Left ventricle myocardium inferior (tissue), 1 donor: ENCODE results near the gene CTBP2. TPM values are rescaled to one million over a fixed set of nuclear protein-coding genes. Genes with fewer than 3 reads are reported as not detected.

ENCODE experiments used
- DNase-seq: peaks from one replicate; pipeline ENCODE4 v3.0.0-alpha.2; 2020
- H3K27ac ChIP-seq: fragments of 200-600 bp; replicated peaks from 2 replicates; pipeline ENCODE4 v1.8.0; 2021
- H3K27me3 ChIP-seq: fragments of 200-600 bp; 2 replicates; pipeline ENCODE4 v1.8.0; 2021; ENCODE audit warnings: low read depth
- H3K36me3 ChIP-seq: fragments of 200-600 bp; 2 replicates; pipeline ENCODE4 v1.8.0; 2021
- H3K4me1 ChIP-seq: fragments of 200-600 bp; 2 replicates; pipeline ENCODE4 v1.8.0; 2021
- H3K4me3 ChIP-seq: fragments of 200-600 bp; 2 replicates; pipeline ENCODE4 v1.8.0; 2021; ENCODE audit warnings: mild to moderate bottlenecking, moderate library complexity
- H3K9me3 ChIP-seq: fragments of 200-600 bp; replicated peaks from 2 replicates; pipeline ENCODE4 v1.8.0; 2021
- intact Hi-C: fragments of 100-400 bp; cut with micrococcal nuclease; formaldehyde crosslinking; loops from one replicate; pipeline ENCODE4 v1.11.0; 2022
- total RNA-seq: library from RNA; stranded (reverse); fragmentation: NEBNext Ultra II Directional; extraction: Animal tissue kit (Norgen Biotek cat#: 25700); gene quantifications from one replicate; pipeline ENCODE4 v1.2.1, GENCODE V29; 2021
- TF ChIP-seq, protein P1 (sequence below): fragments of 200-600 bp; IDR thresholded peaks from 2 replicates; pipeline ENCODE4 v1.8.0; 2021; ENCODE audit warnings: antibody characterized with exemption, mild to moderate bottlenecking, borderline replicate concordance
- donor health status: DM: no; HTN: yes; CAD: no; lungs with severe emphysema.

CTBP2 gene
- total RNA-seq, 1 donor from 2014 or later: 29.1 TPM

- H3K4me3 ChIP-seq: peak overlapping the region; percentile 7
- TF ChIP-seq, protein P1, sequence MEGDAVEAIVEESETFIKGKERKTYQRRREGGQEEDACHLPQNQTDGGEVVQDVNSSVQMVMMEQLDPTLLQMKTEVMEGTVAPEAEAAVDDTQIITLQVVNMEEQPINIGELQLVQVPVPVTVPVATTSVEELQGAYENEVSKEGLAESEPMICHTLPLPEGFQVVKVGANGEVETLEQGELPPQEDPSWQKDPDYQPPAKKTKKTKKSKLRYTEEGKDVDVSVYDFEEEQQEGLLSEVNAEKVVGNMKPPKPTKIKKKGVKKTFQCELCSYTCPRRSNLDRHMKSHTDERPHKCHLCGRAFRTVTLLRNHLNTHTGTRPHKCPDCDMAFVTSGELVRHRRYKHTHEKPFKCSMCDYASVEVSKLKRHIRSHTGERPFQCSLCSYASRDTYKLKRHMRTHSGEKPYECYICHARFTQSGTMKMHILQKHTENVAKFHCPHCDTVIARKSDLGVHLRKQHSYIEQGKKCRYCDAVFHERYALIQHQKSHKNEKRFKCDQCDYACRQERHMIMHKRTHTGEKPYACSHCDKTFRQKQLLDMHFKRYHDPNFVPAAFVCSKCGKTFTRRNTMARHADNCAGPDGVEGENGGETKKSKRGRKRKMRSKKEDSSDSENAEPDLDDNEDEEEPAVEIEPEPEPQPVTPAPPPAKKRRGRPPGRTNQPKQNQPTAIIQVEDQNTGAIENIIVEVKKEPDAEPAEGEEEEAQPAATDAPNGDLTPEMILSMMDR: no peak
- no peaks in the 10 kb centered on the region for H3K9me3 ChIP-seq
- intact Hi-C loops: no loop called here
- peaks cover 100% of the 10 kb centered on the region for H3K4me1 ChIP-seq
- H3K36me3 ChIP-seq: no peaks in the 10 kb centered on the region
- H3K27ac ChIP-seq: peak overlapping the region; percentile 74
- H3K27me3 ChIP-seq: no peaks in the 10 kb centered on the region
- no peak for DNase-seq
Observed at GRCh38 chr10:125118701-125119100, 41.7 kb downstream of the CTBP2 start.

DNA sequence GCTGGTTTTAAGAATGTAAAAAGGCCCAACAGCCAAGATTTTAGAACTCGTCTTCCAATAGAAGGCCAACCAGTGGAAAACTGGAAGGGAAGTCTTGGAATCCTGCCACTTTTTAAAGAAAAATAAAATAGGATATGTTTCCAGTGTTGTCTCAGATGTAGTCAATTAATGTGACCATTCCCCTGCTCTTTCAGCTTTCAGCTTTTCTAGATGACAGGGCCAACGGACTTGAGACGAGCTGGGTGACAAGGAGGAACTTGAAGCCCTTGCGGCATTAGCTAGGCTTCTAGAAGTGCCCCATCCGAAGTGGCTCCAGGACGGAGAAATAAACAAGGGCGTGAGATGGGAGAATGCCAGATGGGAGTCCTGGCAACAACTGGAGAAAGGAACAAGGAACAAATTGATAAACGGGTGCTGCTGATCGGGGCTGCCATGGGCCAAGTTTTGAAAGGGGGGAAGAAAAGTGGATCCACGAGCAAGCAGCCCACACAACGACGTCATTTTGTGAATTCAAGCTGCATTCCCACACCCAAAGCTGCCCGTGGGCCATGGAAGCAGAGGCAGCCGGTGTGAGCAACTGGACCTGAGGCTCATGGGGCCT, 42.3 kb downstream of the CTBP2 start:
- no peaks in the 10 kb centered on the region for H3K36me3 ChIP-seq
- DNase-seq: peak; percentile 55
- H3K27me3 ChIP-seq: no peaks in the 10 kb centered on the region
- intact Hi-C loops: no loop called here
- H3K9me3 ChIP-seq: no peaks in the 10 kb centered on the region
- TF ChIP-seq, protein P1: no peak
- peak overlapping the region; percentile 7 for H3K4me3 ChIP-seq
- H3K27ac ChIP-seq: peak overlapping the region; percentile 74
- peaks cover 100% of the 10 kb centered on the region for H3K4me1 ChIP-seq

DNA sequence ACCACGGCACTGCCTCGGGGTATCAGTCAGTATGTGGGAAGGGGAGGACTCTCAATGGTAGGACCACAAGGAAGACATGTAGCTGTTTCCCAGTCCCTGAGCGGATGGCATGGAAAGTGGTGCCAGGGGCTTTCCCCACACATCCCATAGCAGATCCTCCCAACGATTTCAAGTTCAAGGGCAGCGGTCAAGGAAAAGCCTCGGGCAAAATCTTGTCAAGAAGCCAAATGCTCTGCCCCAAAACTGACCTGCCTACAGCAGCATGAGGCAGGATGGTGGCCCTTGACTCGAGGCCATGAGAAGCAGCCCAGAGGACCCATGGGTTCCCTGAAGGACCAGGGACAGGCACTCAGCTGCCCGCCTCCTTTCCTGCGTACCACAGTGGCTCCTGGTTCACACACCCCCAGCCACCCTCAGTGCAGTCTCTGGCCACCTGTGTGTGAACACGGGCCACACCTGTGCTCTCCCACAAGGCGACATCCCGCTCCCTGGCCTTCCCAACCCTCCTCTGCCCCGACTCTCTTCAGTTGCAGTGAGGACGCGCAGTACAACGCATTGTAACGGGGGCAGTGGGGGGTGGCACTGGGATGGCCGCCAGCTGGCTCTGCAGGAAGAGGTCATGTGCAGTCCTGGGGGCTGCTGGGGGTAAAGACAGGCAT, 43.6 kb downstream of the CTBP2 start:
- TF ChIP-seq, protein P1: no peak
- Histone ChIP-seq H3K4me1 (peaks cover 96% of the 10 kb centered on the region), H3K27ac (peak overlapping the region; percentile 74), H3K36me3 (no peaks in the 10 kb centered on the region), H3K9me3 (no peaks in the 10 kb centered on the region), H3K27me3 (no peaks in the 10 kb centered on the region), H3K4me3 (no peak overlapping the region)
- intact Hi-C loops: no loop called here
- no peak for DNase-seq

- Histone ChIP-seq H3K4me3 (no peak overlapping the region), H3K27me3 (no peaks in the 10 kb centered on the region), H3K27ac (no peak overlapping the region), H3K36me3 (no peaks in the 10 kb centered on the region), H3K9me3 (no peaks in the 10 kb centered on the region), H3K4me1 (peaks cover 90% of the 10 kb centered on the region)
- DNase-seq: no peak
- TF ChIP-seq, protein P1: no peak
- intact Hi-C loops: no loop called here
Observed at GRCh38 chr10:125116041-125116649, 44.2 kb downstream of the CTBP2 start.

- no peak overlapping the region for H3K4me3 ChIP-seq
- TF ChIP-seq, protein P1: no peak
- no peaks in the 10 kb centered on the region for H3K27me3 ChIP-seq
- H3K36me3 ChIP-seq: no peaks in the 10 kb centered on the region
- intact Hi-C loops: no loop called here
- peaks cover 82% of the 10 kb centered on the region for H3K4me1 ChIP-seq
- no peak overlapping the region for H3K27ac ChIP-seq
- DNase-seq: no peak
- no peaks in the 10 kb centered on the region for H3K9me3 ChIP-seq
Observed at GRCh38 chr10:125115409-125115808, 45.0 kb downstream of the CTBP2 start.
